H1 (cell line): ENCODE results near the gene FUT6. TPM values are rescaled to one million over a fixed set of nuclear protein-coding genes. Genes with fewer than 3 reads are reported as not detected.

Experiments used
- CTCF ChIA-PET: fragments of 300-600 bp; sonication (Branson Sonifier 250); formaldehyde crosslinking; loops from one replicate; lab custom pipeline; 2021; ENCODE audit not compliant: partially characterized antibody; lab: Charles Lee
- POLR2A ChIA-PET: fragments of 300-600 bp; sonication (Branson Sonifier 250); formaldehyde crosslinking; loops from one replicate; lab custom pipeline; 2021; ENCODE audit warnings: inconsistent platforms; ENCODE audit not compliant: partially characterized antibody; lab: Charles Lee
- DNase-seq, 2 experiments: peaks; one replicate each; pipeline versions ENCODE4 v3.0.0 to v3.0.0-alpha.2; 2010 to 2022; ENCODE audit warnings: low spot score in 2 of 2, low read depth in 1 of 2, mixed read lengths in 1 of 2
- FAIRE-seq: peaks from 2 replicates; lab custom pipeline; 2011; peaks lifted over from hg19 to GRCh38; lab: Jason Lieb, UNC
- H2AFZ ChIP-seq: 2 replicates; pipeline ENCODE4 v1.8.1; 2012; ENCODE audit warnings: low read length, inconsistent platforms
- H2AK5ac ChIP-seq: 2 replicates; pipeline ENCODE4 v1.6.1; 2013; ENCODE audit warnings: low read depth, low read length
- H2BK120ac ChIP-seq: replicated peaks from 2 replicates; pipeline ENCODE3; 2013; ENCODE audit warnings: low read depth, low read length, inconsistent platforms
- H2BK12ac ChIP-seq: 2 replicates; pipeline ENCODE4 v1.6.1; 2013; ENCODE audit warnings: low read depth, low read length
- H2BK15ac ChIP-seq: 2 replicates; pipeline ENCODE4 v1.6.1; 2013; ENCODE audit warnings: low read length
- H2BK20ac ChIP-seq: 2 replicates; pipeline ENCODE4 v1.6.1; 2013; ENCODE audit warnings: low read length
- H2BK5ac ChIP-seq: 2 replicates; pipeline ENCODE4 v1.6.1; 2013; ENCODE audit warnings: low read depth, low read length
- H3K14ac ChIP-seq: 2 replicates; pipeline ENCODE4 v1.6.1; 2013; ENCODE audit warnings: inconsistent platforms; ENCODE audit not compliant: insufficient read length
- H3K18ac ChIP-seq: 2 replicates; pipeline ENCODE4 v1.6.1; 2013; ENCODE audit warnings: low read length; ENCODE audit errors: extremely low read depth
- H3K23ac ChIP-seq: 2 replicates; pipeline ENCODE4 v1.6.1; 2013; ENCODE audit warnings: inconsistent platforms; ENCODE audit not compliant: insufficient read length
- H3K23me2 ChIP-seq: 2 replicates; pipeline ENCODE4 v1.6.1; 2013; ENCODE audit warnings: low read depth, low read length
- H3K27ac ChIP-seq: 2 replicates; pipeline ENCODE4 v1.6.1; 2011; ENCODE audit warnings: low read depth, low read length, inconsistent platforms
- H3K27me3 ChIP-seq, 4 experiments: replicated peaks in 1 of 4; 1 replicate in 1 of 4; 2 replicates in 3 of 4; pipeline versions ENCODE4 v1.6.1 to v1.8.1; 2011 to 2013; ENCODE audit warnings: low read length in 3 of 4, mild to moderate bottlenecking in 3 of 4, inconsistent platforms in 2 of 4, mixed read lengths in 2 of 4, moderate library complexity in 1 of 4; ENCODE audit not compliant: control insufficient read depth in 3 of 4, insufficient read depth in 3 of 4; ENCODE audit errors: extremely low read depth in 1 of 4
- H3K36me3 ChIP-seq, 4 experiments: 2 replicates each; pipeline versions ENCODE4 v1.6.1 to v1.8.1; 2011 to 2013; ENCODE audit warnings: mild to moderate bottlenecking in 4 of 4, low read length in 3 of 4, moderate library complexity in 2 of 4, control low read depth in 1 of 4, inconsistent platforms in 1 of 4; ENCODE audit not compliant: insufficient read depth in 4 of 4, control insufficient read depth in 2 of 4
- H3K4ac ChIP-seq: replicated peaks from 2 replicates; pipeline ENCODE3; 2013; ENCODE audit warnings: low read length, low read depth, mixed read lengths, inconsistent platforms; ENCODE audit not compliant: insufficient read length
- H3K4me1 ChIP-seq, 4 experiments: replicated peaks in 1 of 4; 1 replicate in 1 of 4; 2 replicates in 3 of 4; pipeline versions ENCODE4 v1.6.1 to v1.8.1; 2011 to 2013; ENCODE audit warnings: low read length in 3 of 4, inconsistent platforms in 2 of 4, mixed read lengths in 1 of 4; ENCODE audit not compliant: insufficient read depth in 4 of 4, control insufficient read depth in 3 of 4
- H3K4me2 ChIP-seq, 2 experiments: 2 replicates each; pipeline versions ENCODE4 v1.6.1 to v1.8.1; 2011 to 2013; ENCODE audit warnings: low read depth in 2 of 2, low read length in 2 of 2, control low read depth in 1 of 2, inconsistent platforms in 1 of 2, mild to moderate bottlenecking in 1 of 2; ENCODE audit not compliant: insufficient read depth in 1 of 2
- H3K4me3 ChIP-seq, 4 experiments: fragments of 200-600, 300-600 bp in 1 of 4; sonication (generic), shearing (Covaris generic), sonication (Bioruptor Twin) in 1 of 4; 2 replicates each; pipeline versions ENCODE4 v1.5.1 to v1.8.1; 2011 to 2016; ENCODE audit warnings: low read length in 4 of 4, low read depth in 3 of 4, control low read depth in 2 of 4, inconsistent platforms in 2 of 4, mild to moderate bottlenecking in 2 of 4, mixed read lengths in 1 of 4, moderate library complexity in 1 of 4; ENCODE audit not compliant: insufficient read depth in 2 of 4; ENCODE audit errors: extremely low read depth in 1 of 4
- H3K56ac ChIP-seq: replicated peaks from 2 replicates; pipeline ENCODE3; 2013; ENCODE audit warnings: low read depth, mild to moderate bottlenecking, mixed read lengths, low read length, inconsistent platforms; ENCODE audit not compliant: insufficient read length
- H3K79me1 ChIP-seq: 2 replicates; pipeline ENCODE4 v1.6.1; 2013; ENCODE audit warnings: low read depth, low read length, control low read depth
- H3K79me2 ChIP-seq, 2 experiments: 2 replicates each; pipeline versions ENCODE4 v1.6.1 to v1.8.1; 2012 to 2013; ENCODE audit warnings: low read length in 2 of 2, mild to moderate bottlenecking in 2 of 2, inconsistent platforms in 1 of 2; ENCODE audit not compliant: insufficient read depth in 2 of 2, control insufficient read depth in 1 of 2
- H3K9ac ChIP-seq, 4 experiments: replicated peaks in 1 of 4; 1 replicate in 1 of 4; 2 replicates in 3 of 4; pipeline versions ENCODE4 v1.6.1 to v1.8.1; 2011 to 2013; ENCODE audit warnings: low read depth in 3 of 4, low read length in 3 of 4, control low read depth in 2 of 4, mild to moderate bottlenecking in 2 of 4, moderate library complexity in 2 of 4, inconsistent platforms in 1 of 4; ENCODE audit errors: extremely low read depth in 1 of 4
- H3K9me3 ChIP-seq, 2 experiments: 2 replicates each; pipeline versions ENCODE4 v1.6.1 to v1.8.1; 2012 to 2013; ENCODE audit warnings: mild to moderate bottlenecking in 2 of 2, moderate library complexity in 2 of 2, control low read depth in 1 of 2, inconsistent platforms in 1 of 2, low read depth in 1 of 2, low read length in 1 of 2, mixed read lengths in 1 of 2; ENCODE audit not compliant: insufficient read depth in 2 of 2
- H4K20me1 ChIP-seq, 2 experiments: replicated peaks in 1 of 2; 2 replicates each; pipeline versions ENCODE3 to v1.8.1; 2011 to 2013; ENCODE audit warnings: inconsistent platforms in 2 of 2, low read length in 2 of 2, mild to moderate bottlenecking in 1 of 2; ENCODE audit not compliant: insufficient read depth in 2 of 2, control insufficient read depth in 1 of 2
- H4K5ac ChIP-seq: 2 replicates; pipeline ENCODE4 v1.6.1; 2013; ENCODE audit warnings: low read length, low read depth, mixed read lengths, inconsistent platforms; ENCODE audit not compliant: insufficient read length
- H4K8ac ChIP-seq: 2 replicates; pipeline ENCODE4 v1.8.0; 2013; ENCODE audit warnings: mild to moderate bottlenecking, moderate library complexity, low read length, inconsistent platforms; ENCODE audit not compliant: insufficient read depth; ENCODE audit errors: extremely low read depth
- H4K91ac ChIP-seq: replicated peaks from 2 replicates; pipeline ENCODE3; 2013; ENCODE audit warnings: low read length, mixed read lengths, inconsistent platforms; ENCODE audit not compliant: insufficient read length
- ASH2L ChIP-seq: fragments of 200-600, 300-600 bp; sonication (generic); IDR thresholded peaks from one replicate; pipeline ENCODE4 v1.7.1; 2017; ENCODE audit warnings: low read length
- BACH1 ChIP-seq: IDR thresholded peaks from 2 replicates; pipeline ENCODE4 v1.6.1; 2012; ENCODE audit warnings: low read length, improper control_type of control experiment
- BCL11A ChIP-seq, 2 experiments: IDR thresholded peaks; one replicate each; pipeline ENCODE4 v1.6.1; 2011; ENCODE audit warnings: low read depth in 2 of 2, low read length in 2 of 2, mild to moderate bottlenecking in 2 of 2
- CHD1 ChIP-seq: IDR thresholded peaks from 2 replicates; pipeline ENCODE4 v1.6.1; 2012; ENCODE audit warnings: low read depth, low read length, improper control_type of control experiment
- EGR1 ChIP-seq: IDR thresholded peaks from 2 replicates; pipeline ENCODE4 v1.6.1; 2011; ENCODE audit warnings: low read depth, low read length, borderline replicate concordance
- FOSL1 ChIP-seq: IDR thresholded peaks from 2 replicates; pipeline ENCODE4 v1.6.1; 2011; ENCODE audit warnings: mild to moderate bottlenecking, low read depth, low read length, moderate library complexity; ENCODE audit not compliant: insufficient read depth
- MAFK ChIP-seq: IDR thresholded peaks from 2 replicates; pipeline ENCODE4 v1.6.1; 2012; ENCODE audit warnings: low read depth, mild to moderate bottlenecking, improper control_type of control experiment, low read length
- NRF1 ChIP-seq: IDR thresholded peaks from 2 replicates; pipeline ENCODE4 v1.6.1; 2011; ENCODE audit warnings: mild to moderate bottlenecking, low read depth, low read length, improper control_type of control experiment
- RNF2 ChIP-seq: fragments of 200-900, 300-1000 bp; sonication (generic); IDR thresholded peaks from 2 replicates; pipeline ENCODE4 v1.7.1; 2016; ENCODE audit warnings: borderline replicate concordance, low read depth, mild to moderate bottlenecking, antibody characterized with exemption, low read length; ENCODE audit not compliant: poor library complexity, severe bottlenecking; ENCODE audit errors: missing control alignments
- SIN3A ChIP-seq, 2 experiments: IDR thresholded peaks in 1 of 2; conservative IDR thresholded peaks in 1 of 2; 2 replicates each; pipeline ENCODE4 v1.6.1; 2011 to 2012; ENCODE audit warnings: low read length in 2 of 2, improper control_type of control experiment in 1 of 2, low read depth in 1 of 2, mild to moderate bottlenecking in 1 of 2
- SP4 ChIP-seq: IDR thresholded peaks from 2 replicates; pipeline ENCODE4 v1.6.1; 2012; ENCODE audit warnings: low read length, inconsistent platforms
- TAF7 ChIP-seq: optimal IDR thresholded peaks from 2 replicates; pipeline ENCODE3; 2011; ENCODE audit warnings: low read depth, mild to moderate bottlenecking, inconsistent platforms, low read length, moderate library complexity, borderline replicate concordance
- TBP ChIP-seq: IDR thresholded peaks from 2 replicates; pipeline ENCODE4 v1.6.1; 2011; ENCODE audit warnings: low read depth, low read length, improper control_type of control experiment
- WGBS, 2 experiments: shearing (Covaris generic) in 1 of 2; methylation state at CpG; one replicate each; pipeline versions ENCODE4 v1.1.6 to v1.1.7; 2013 to 2015; ENCODE audit warnings: low lambda C conversion rate in 2 of 2, mixed read lengths in 2 of 2, inconsistent platforms in 1 of 2, low coverage in 1 of 2, missing lambda C conversion rate in 1 of 2; ENCODE audit not compliant: insufficient replicate concordance in 2 of 2, insufficient coverage in 1 of 2, insufficient read length in 1 of 2; ENCODE audit errors: extremely low coverage in 1 of 2, missing lambda C conversion rate in 1 of 2; 5-methylcytosine and 5-hydroxymethylcytosine counted together
- polyA plus RNA-seq, 7 experiments: library from polyadenylated mRNA; depleted of rRNA in 3 of 7; stranded (reverse) in 5 of 7; unstranded in 2 of 7; fragments of >200 nt in 5 of 7; fragments of 200-250 nt in 2 of 7; gene quantifications; 1 replicate in 5 of 7; 2 replicates in 1 of 7; 4 replicates in 1 of 7; pipeline versions ENCODE4 v1.2.1 to v1.2.3, GENCODE V29; 2011 to 2013; ENCODE audit warnings: missing spikeins in 2 of 7, mixed read lengths in 2 of 7
- total RNA-seq: library from RNA; stranded (reverse); fragmentation: NEBNext Ultra II Directional; extraction: Animal tissue kit (Norgen Biotek cat#: 25700); gene quantifications from 2 replicates; pipeline ENCODE4 v1.2.1, GENCODE V29; 2021

The FUT6 gene
- total and polyA plus RNA-seq, 2 of the 8 experiments (the other 6 are each of a cell fraction or from before 2014, with no cell fraction given) = not detected

- peaks cover 12% of the 10 kb centered on the region; the same call in 1 of the 2 replicates for H3K23me2 ChIP-seq
- no peak overlapping the region for H3K4me2 ChIP-seq
- no peak overlapping the region for H4K5ac ChIP-seq
- H3K36me3 ChIP-seq = no peaks in the 10 kb centered on the region
- FAIRE-seq = no peak
- H2BK120ac ChIP-seq = no peak overlapping the region
- ChIA-PET CTCF (interaction anchor here (0.5 to 7.8 kb wide), 6 partner anchors 11 to 67 kb away, joined by 3 to 58 read pairs (median 4); partner anchors contain the start of gene NRTN), POLR2A (interaction anchor here (1.3 kb wide), 1 partner anchor 26 kb away, joined by 3 read pairs; the partner anchor contains the start of gene FUT3)
- peaks cover 0 to 8% (median 6%) of the 10 kb centered on the region in 4 experiments; a peak in 6 of 7 replicates for H3K4me1 ChIP-seq
- no peak overlapping the region for H4K8ac ChIP-seq
- no peak overlapping the region for H3K4ac ChIP-seq
- H3K27ac ChIP-seq = no peak overlapping the region
- H3K18ac ChIP-seq = no peak overlapping the region
- TF ChIP-seq TAF7 (no peak), BACH1 (no peak), EGR1 (no peak), FOSL1 (no peak), RNF2 (no peak), SP4 (no peak), SIN3A (conservative IDR thresholded peaks at IDR 0.05 in 1 of 2, IDR thresholded peaks at IDR 0.05 in 1 of 2; ENCODE audit: low read depth in 1 of 2, low read length in 2 of 2) (no peak), ASH2L (no peak), MAFK (no peak), TBP (no peak), BCL11A (IDR thresholded peaks at IDR 0.05; ENCODE audit: low read depth in 2 of 2, low read length in 2 of 2) (no peak), CHD1 (no peak), NRF1 (no peak)
- no peak overlapping the region for H3K4me3 ChIP-seq
- H3K79me1 ChIP-seq = no peaks in the 10 kb centered on the region
- WGBS, 2 experiments = 90% methylated on average over 21 of the region's 21 CpGs; no CpG with 5 or more reads in 1 of the 2 experiments
- H3K56ac ChIP-seq = no peak overlapping the region
- no peak for DNase-seq
- no peaks in the 10 kb centered on the region; a peak in 1 of 7 replicates for H3K27me3 ChIP-seq
- H4K91ac ChIP-seq = no peak overlapping the region
- no peak overlapping the region for H2BK20ac ChIP-seq
- H3K79me2 ChIP-seq = no peaks in the 10 kb centered on the region
- no peaks in the 10 kb centered on the region for H3K9me3 ChIP-seq
- H2BK5ac ChIP-seq = no peak overlapping the region
- H3K23ac ChIP-seq = no peak overlapping the region
- no peak overlapping the region for H3K14ac ChIP-seq
- no peak overlapping the region for H2BK15ac ChIP-seq
- no peak overlapping the region; the same call in 1 of the 2 replicates for H2BK12ac ChIP-seq
- H2AK5ac ChIP-seq = no peak overlapping the region
- no peak overlapping the region for H3K9ac ChIP-seq
- H4K20me1 ChIP-seq = peaks cover 0 to 4% of the 10 kb centered on the region in 2 experiments
- H2AFZ ChIP-seq = no peak overlapping the region
Observed at GRCh38 chr19:5825178-5825577, 14.3 kb downstream of the FUT6 start.
